ENCODE data around the gene MVB12B. TPM values are rescaled to one million over a fixed set of nuclear protein-coding genes. Genes with fewer than 3 reads are reported as not detected.
A peak's percentile ranks its signal among the peaks of the same experiment; 100 is the strongest.
"Not testable (repeated sequence)": the region's sequence is repeated elsewhere in the genome, so short reads cannot be mapped to it uniquely, and the experiment has no call there.

MVB12B gene
- total RNA-seq, 2 experiments from 2014 or later = 17.4 to 19.9 TPM

DNA sequence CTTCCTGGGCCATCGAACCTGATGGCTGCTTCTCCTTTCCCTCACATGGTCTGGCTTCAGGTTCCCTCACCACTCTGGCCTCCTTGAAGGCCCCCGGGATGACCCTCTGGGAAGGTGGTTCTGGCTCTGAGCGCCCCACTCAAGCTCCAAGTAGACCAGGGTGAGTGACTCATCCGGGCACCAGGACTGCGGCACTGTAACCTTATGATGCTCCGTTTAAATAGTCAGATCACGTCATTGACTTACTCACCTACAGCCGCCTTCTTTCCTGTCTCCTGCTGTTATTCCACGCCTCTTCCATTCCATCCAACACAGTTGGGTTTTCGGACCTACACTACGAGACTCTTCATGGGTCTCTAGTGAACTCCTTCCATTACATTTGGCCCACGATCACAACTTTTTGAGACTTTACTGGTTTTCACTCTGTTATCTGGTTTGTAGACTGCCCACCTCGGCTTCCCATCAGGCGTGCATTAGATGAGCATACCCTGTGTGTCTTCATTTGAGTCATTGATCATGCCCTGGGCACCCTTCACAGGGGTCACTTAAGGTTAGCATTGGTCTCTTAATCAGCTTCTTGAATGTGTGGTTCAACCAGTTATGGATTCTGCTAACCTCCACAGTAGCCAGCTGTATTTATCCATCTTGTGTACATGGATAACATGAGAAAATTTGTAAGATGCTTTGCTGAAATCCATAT lies 148.3 kb downstream of the MVB12B start:
- H3K27ac Mint-ChIP-seq = no peak overlapping the region
- POLR2A ChIA-PET = no interaction called here

DNA sequence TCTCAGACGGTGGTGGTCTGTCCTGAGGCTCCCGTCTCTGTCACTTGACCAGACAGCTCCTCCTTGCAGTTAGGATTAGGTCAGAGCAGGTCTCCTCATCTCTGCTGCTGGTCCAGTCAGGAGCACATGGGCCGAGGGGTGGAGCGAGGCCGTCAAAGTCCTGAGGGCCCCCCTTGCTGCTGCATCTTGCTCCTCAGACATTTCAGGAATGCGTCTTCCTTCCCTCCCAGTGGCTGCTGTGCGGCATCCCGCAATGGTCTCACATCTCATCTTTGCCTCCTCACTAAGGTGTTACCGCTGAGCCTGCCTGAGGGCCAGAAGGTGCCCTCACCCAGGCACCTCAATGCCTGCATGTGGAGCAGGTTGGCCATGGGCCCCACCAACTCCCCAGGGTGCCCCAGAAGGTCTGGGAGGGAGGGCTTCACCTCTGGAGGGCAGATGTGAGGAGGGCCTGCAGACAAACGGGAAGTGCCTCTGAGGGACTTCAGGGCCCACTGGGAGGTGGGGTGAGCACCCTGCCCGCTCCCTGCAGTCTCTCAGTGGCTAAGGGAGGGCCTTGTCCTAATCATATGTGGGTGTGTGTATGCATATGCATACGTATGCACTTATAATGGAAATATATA lies 149.4 kb downstream of the MVB12B start:
- POLR2A ChIA-PET = no interaction called here

More for the DNA sequence above, 148.3 kb downstream of the MVB12B start:
- H3K36me3 Mint-ChIP-seq (ENCODE audit: low read depth) = peaks cover 47% of the 10 kb centered on the region
- H3K9me3 Mint-ChIP-seq (ENCODE audit: insufficient read depth) = no peaks in the 10 kb centered on the region
- CTCF ChIA-PET = interaction anchor here (6.9 kb wide), 1 partner anchor 16 kb away, joined by 67 read pairs; no protein-coding TSS in a partner anchor
- no peak for DNase-seq
- ATAC-seq = no peak
- no peak overlapping the region for H3K4me3 Mint-ChIP-seq
- peaks cover 45% of the 10 kb centered on the region for H3K4me1 Mint-ChIP-seq (ENCODE audit: low read depth)
- no peaks in the 10 kb centered on the region for H3K27me3 Mint-ChIP-seq (ENCODE audit: low read depth)

DNA sequence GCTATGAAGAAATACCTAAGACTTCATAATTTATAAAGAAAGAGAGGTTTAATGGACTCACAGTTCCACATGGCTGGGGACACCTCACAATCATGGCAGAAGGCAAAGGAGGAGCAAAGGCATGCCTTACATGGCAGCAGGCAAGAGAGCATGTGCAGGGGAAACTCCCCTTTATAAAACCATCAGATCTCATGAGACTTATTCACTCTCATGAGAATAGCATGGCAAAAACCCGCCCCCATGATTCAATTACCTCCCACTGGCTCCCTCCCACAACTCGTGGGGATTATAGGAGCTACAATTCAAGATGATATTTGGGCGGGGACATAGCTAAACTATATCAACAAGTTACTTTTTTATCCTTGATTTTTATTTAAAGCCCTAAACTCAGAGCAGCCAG lies 150.8 kb downstream of the MVB12B start:
- H3K27me3 Mint-ChIP-seq (ENCODE audit: low read depth); H3K4me3 Mint-ChIP-seq; H3K9me3 Mint-ChIP-seq (ENCODE audit: insufficient read depth); DNase-seq; POLR2A ChIA-PET; CTCF ChIA-PET; ATAC-seq; H3K27ac Mint-ChIP-seq: not testable (repeated sequence)
- Mint-ChIP-seq H3K36me3 (ENCODE audit: low read depth) (peaks cover 50% of the 10 kb centered on the region), H3K4me1 (ENCODE audit: low read depth) (peaks cover 23% of the 10 kb centered on the region)

More for the DNA sequence above, 149.4 kb downstream of the MVB12B start:
- H3K36me3 Mint-ChIP-seq (ENCODE audit: low read depth) = peaks cover 54% of the 10 kb centered on the region
- DNase-seq (no peak), ATAC-seq (no peak)
- H3K9me3 Mint-ChIP-seq (ENCODE audit: insufficient read depth) = no peaks in the 10 kb centered on the region
- no peak overlapping the region for H3K4me3 Mint-ChIP-seq
- H3K27me3 Mint-ChIP-seq (ENCODE audit: low read depth) = no peaks in the 10 kb centered on the region
- no peak overlapping the region for H3K27ac Mint-ChIP-seq
- H3K4me1 Mint-ChIP-seq (ENCODE audit: low read depth) = peaks cover 35% of the 10 kb centered on the region
- CTCF ChIA-PET = no interaction called here

DNA sequence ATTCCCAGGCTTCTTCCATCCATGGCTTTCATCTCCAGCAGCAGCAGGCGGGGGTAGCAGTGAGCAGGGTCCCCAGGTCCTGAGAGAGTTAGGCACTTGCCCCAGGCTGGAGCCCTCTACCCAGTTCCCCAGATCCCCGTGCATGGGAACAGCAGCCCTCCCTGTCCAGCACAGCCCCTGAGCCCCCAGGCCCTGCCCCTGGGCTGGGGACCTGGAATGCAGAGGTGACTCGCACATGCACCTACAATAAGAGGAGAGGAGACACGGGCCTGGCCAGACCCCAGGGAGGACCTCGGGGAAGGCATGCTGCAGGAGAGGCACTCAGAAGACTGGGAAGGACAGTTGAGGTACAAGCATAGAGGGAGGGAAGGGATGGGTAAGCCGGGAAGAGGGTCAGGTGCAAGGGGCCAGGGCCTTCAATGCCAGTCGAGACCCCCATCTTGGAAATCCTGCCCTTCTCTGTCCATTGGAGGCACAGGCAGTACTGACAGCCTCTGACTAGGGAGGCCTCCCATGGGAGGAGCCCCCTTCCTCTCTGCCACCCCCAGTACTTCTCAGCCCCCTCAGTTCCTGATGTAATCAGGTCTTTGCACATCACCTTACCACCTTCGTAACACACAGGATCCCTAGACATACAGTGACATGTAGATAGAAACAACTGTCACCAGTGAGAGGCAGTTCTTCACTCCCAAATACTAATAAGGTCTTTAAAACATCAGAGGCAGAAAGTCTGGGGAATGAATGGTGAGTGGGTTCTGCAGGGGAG lies 151.8 kb downstream of the MVB12B start:
- H3K36me3 Mint-ChIP-seq (ENCODE audit: low read depth) = peaks cover 46% of the 10 kb centered on the region
- H3K4me1 Mint-ChIP-seq (ENCODE audit: low read depth) = peaks cover 16% of the 10 kb centered on the region
- ChIA-PET POLR2A (no interaction called here), CTCF (no interaction called here)
- no peak for ATAC-seq
- no peaks in the 10 kb centered on the region for H3K9me3 Mint-ChIP-seq (ENCODE audit: insufficient read depth)
- H3K27me3 Mint-ChIP-seq (ENCODE audit: low read depth) = no peaks in the 10 kb centered on the region
- DNase-seq = no peak
- H3K4me3 Mint-ChIP-seq = no peak overlapping the region
- H3K27ac Mint-ChIP-seq = no peak overlapping the region

DNA sequence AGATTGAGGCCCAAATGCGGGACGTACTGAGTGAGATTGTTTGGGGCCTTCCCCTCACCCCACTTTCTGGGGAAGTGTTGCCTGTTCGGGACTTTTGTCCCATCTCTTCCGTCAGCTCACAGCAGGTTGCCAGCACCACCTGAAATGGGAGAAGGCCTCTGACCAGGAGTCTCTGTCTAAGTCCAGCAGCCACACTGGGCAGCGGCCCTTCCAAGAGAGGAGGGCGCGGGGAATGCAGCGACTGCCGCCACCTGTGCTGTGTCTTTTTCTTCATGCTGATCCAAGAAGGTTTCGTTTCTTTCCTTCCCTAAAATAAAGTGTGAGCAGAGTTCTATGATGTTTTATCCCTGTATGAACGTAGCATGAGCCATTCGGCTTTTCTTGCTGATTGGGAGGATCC lies 152.9 kb downstream of the MVB12B start:
- no peak overlapping the region for H3K4me3 Mint-ChIP-seq
- ChIA-PET POLR2A (no interaction called here), CTCF (no interaction called here)
- DNase-seq (no peak), ATAC-seq (no peak)
- H3K4me1 Mint-ChIP-seq (ENCODE audit: low read depth) = peaks cover 14% of the 10 kb centered on the region
- no peaks in the 10 kb centered on the region for H3K9me3 Mint-ChIP-seq (ENCODE audit: insufficient read depth)
- peaks cover 44% of the 10 kb centered on the region for H3K36me3 Mint-ChIP-seq (ENCODE audit: low read depth)
- H3K27ac Mint-ChIP-seq = no peak overlapping the region
- no peaks in the 10 kb centered on the region for H3K27me3 Mint-ChIP-seq (ENCODE audit: low read depth)

DNA sequence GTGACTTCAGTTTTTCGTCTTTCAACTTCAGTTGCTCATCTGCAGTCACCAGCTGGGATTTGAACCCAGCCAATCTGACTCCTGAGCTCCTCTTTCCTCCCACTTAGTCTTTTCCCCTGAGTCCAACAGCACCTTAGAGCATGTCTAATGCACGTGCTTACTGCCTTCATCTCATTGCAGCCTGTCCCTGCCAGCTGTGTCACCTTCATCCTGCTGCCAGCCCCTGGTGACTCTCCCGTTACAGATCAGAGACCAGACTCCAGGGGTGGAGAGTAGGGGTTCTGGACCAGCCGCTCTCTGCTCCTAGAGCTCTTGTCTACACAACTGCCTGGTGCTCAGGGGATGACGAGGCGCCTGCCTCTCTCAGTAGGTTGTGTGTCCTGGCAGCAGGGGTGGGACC lies 154.2 kb downstream of the MVB12B start:
- no peak overlapping the region for H3K4me3 Mint-ChIP-seq
- H3K36me3 Mint-ChIP-seq (ENCODE audit: low read depth) = peaks cover 35% of the 10 kb centered on the region
- no peak for DNase-seq
- peaks cover 17% of the 10 kb centered on the region for H3K4me1 Mint-ChIP-seq (ENCODE audit: low read depth)
- H3K27me3 Mint-ChIP-seq (ENCODE audit: low read depth) = no peaks in the 10 kb centered on the region
- H3K9me3 Mint-ChIP-seq (ENCODE audit: insufficient read depth) = no peaks in the 10 kb centered on the region
- ChIA-PET CTCF (interaction anchor here (1.5 to 3.1 kb wide), 3 partner anchors 10 to 84 kb away, joined by 3 to 28 read pairs (median 16); no protein-coding TSS in a partner anchor), POLR2A (no interaction called here)
- no peak for ATAC-seq
- H3K27ac Mint-ChIP-seq = peak overlapping the region; percentile 29

DNA sequence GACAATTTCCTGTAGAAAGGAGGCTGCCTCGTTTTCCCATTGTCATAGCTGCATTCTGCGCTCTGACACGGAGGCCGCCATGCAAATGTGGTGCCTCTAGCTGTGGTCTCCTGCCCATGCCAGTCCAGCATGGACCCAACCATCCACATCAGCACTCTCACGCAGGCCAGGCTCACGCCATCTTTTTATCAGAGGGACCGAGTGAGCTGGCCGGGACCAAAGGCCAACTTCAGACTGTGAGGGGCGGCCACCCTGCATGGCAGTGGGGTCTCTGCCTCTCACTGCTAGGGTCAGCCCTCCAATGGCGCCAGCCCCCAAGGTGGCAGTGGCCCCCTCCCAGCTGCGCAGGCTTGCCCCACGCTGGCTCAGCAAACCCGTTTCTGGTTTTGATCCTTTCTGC lies 155.2 kb downstream of the MVB12B start:
- CTCF ChIA-PET = interaction anchor here (1.3 to 3.1 kb wide), 7 partner anchors 9 to 180 kb away, joined by 3 to 28 read pairs (median 8); no protein-coding TSS in a partner anchor
- peaks cover 24% of the 10 kb centered on the region for H3K4me1 Mint-ChIP-seq (ENCODE audit: low read depth)
- H3K27me3 Mint-ChIP-seq (ENCODE audit: low read depth) = no peaks in the 10 kb centered on the region
- no peak overlapping the region for H3K27ac Mint-ChIP-seq
- ATAC-seq (no peak), DNase-seq (no peak)
- POLR2A ChIA-PET = no interaction called here
- no peaks in the 10 kb centered on the region for H3K9me3 Mint-ChIP-seq (ENCODE audit: insufficient read depth)
- peaks cover 30% of the 10 kb centered on the region for H3K36me3 Mint-ChIP-seq (ENCODE audit: low read depth)
- no peak overlapping the region for H3K4me3 Mint-ChIP-seq

DNA sequence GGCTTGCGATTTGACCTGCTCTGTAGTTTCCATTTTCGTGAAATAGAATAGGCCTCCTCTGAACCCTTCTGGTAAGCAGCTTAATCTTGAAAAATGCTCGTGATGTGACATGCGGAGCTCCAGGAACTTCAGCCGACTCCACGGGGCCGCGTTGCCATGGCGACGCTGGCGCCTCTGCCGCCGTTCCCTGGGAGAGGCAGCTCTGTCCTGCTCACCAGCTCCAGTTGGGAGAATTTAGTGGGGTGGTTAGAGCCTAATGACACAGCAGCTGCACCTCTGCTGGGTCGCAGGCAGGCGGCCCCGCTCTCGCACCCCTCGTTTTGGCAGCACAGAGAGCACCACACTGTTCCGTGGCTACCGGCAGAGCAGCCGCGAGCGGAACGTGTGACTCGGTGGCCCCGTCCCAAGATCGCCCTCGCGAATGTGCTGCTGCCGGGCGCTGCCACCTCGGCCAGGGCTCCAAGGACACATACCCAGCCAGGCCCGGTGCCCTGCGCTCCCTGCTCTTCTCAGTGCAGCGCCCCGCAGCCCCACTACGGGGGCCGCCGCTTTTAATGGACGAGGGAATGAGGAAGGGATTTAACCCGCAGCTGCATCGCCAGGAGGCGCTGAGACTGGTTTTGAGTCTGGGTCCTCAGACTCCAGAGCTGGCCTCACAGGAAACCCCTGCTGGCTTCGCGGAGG lies 155.9 kb downstream of the MVB12B start:
- ATAC-seq = no peak
- no peak for DNase-seq
- peaks cover 25% of the 10 kb centered on the region for H3K36me3 Mint-ChIP-seq (ENCODE audit: low read depth)
- POLR2A ChIA-PET = interaction anchor here (1.6 kb wide), 1 partner anchor 12 kb away, joined by 4 read pairs; no protein-coding TSS in a partner anchor
- H3K4me3 Mint-ChIP-seq = no peak overlapping the region
- CTCF ChIA-PET = interaction anchor here (1.1 to 3.1 kb wide), 8 partner anchors 9 to 180 kb away, joined by 3 to 28 read pairs (median 6); no protein-coding TSS in a partner anchor
- H3K9me3 Mint-ChIP-seq (ENCODE audit: insufficient read depth) = no peaks in the 10 kb centered on the region
- no peak overlapping the region for H3K27ac Mint-ChIP-seq
- peaks cover 24% of the 10 kb centered on the region for H3K4me1 Mint-ChIP-seq (ENCODE audit: low read depth)
- H3K27me3 Mint-ChIP-seq (ENCODE audit: low read depth) = no peaks in the 10 kb centered on the region

DNA sequence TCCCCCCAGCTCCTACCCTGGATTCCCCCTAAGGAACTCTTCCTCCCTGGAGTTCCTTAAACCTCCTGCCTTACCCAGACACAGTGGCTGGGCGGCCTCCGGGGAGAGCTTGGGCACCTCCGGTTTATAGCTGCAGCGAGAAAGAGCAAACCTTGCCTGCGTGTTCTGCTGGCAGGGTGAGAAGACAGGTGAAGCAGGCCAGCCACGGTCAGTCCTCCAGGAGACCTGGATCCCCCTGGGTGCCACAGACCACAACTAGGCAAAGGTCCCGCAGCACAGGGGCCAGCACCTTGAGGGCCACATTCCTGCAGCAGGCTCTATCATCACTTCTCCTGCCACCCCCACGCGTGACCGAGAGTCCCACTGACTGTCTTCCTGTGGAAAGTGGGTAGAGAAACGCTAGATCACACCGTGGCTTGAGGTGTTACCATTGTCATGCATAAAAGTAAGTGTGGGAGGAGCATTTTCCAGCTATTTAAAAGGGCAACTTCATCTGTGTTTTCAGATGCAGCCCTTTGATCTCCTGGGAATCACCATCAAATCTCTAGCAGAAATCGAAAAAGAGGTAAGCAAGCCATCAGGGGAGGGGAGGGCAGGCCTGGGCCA lies 156.9 kb downstream of the MVB12B start:
- no peak overlapping the region for H3K4me3 Mint-ChIP-seq
- H3K36me3 Mint-ChIP-seq (ENCODE audit: low read depth) = peaks cover 25% of the 10 kb centered on the region
- POLR2A ChIA-PET = interaction anchor here (1.6 kb wide), 1 partner anchor 13 kb away, joined by 4 read pairs; no protein-coding TSS in a partner anchor
- CTCF ChIA-PET = interaction anchor here (0.9 to 3.1 kb wide), 7 partner anchors 8 to 181 kb away, joined by 3 to 28 read pairs (median 4); no protein-coding TSS in a partner anchor
- H3K9me3 Mint-ChIP-seq (ENCODE audit: insufficient read depth) = no peaks in the 10 kb centered on the region
- no peaks in the 10 kb centered on the region for H3K27me3 Mint-ChIP-seq (ENCODE audit: low read depth)
- DNase-seq (no peak), ATAC-seq (no peak)
- peak overlapping the region; percentile 67 for H3K27ac Mint-ChIP-seq
- H3K4me1 Mint-ChIP-seq (ENCODE audit: low read depth) = peaks cover 24% of the 10 kb centered on the region

DNA sequence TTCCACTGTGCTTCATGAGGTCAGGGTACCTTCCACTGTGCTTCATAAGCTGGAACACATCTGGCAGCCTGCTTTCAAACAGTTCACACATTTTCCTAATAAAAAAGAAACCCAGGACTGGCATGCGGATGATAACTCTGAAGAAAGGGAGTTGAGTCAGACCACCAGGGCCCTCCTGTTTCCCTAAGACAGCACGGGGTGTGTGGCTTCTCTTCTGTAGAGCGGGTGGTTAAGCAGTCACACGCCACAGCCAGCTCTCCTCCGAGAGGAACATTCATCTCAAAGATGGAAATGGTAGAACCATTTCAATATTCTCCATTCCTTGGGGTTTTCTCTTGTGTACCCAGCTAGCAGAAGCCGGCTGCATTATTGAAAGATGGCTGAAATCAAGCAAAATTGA lies 159.0 kb downstream of the MVB12B start:
- H3K27me3 Mint-ChIP-seq (ENCODE audit: low read depth) = no peaks in the 10 kb centered on the region
- H3K4me1 Mint-ChIP-seq (ENCODE audit: low read depth) = peaks cover 32% of the 10 kb centered on the region
- peaks cover 15% of the 10 kb centered on the region for H3K36me3 Mint-ChIP-seq (ENCODE audit: low read depth)
- ATAC-seq (no peak), DNase-seq (no peak)
- H3K27ac Mint-ChIP-seq = peak overlapping the region; percentile 20
- CTCF ChIA-PET = interaction anchor here (1.0 to 1.5 kb wide), 2 partner anchors 87 to 88 kb away, joined by 3 read pairs; no protein-coding TSS in a partner anchor
- POLR2A ChIA-PET = no interaction called here
- no peak overlapping the region for H3K4me3 Mint-ChIP-seq
- H3K9me3 Mint-ChIP-seq (ENCODE audit: insufficient read depth) = no peaks in the 10 kb centered on the region

DNA sequence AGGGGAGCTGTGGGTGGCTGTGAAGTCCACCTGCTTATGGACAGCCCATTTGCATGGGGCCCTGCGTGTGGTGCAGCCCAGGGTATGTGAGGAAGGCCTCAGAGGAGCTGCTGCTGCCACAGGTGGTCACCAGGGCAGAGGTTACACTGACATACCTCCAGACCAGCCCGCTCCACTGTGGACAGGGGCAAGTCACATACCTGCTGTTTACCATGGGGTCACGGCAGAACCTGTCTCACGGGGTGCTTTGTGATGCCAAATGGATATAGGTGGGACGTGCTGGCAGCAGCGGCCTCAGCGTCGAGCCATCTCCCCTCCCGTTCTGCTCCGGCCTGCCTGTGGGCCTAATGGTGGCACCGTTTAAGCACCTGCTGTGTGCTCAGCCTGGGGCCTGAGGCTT lies 159.6 kb downstream of the MVB12B start:
- H3K27me3 Mint-ChIP-seq (ENCODE audit: low read depth) = no peaks in the 10 kb centered on the region
- H3K27ac Mint-ChIP-seq = no peak overlapping the region
- peaks cover 35% of the 10 kb centered on the region for H3K4me1 Mint-ChIP-seq (ENCODE audit: low read depth)
- ChIA-PET CTCF (interaction anchor here (1.0 to 1.5 kb wide), 2 partner anchors 87 to 89 kb away, joined by 3 read pairs; no protein-coding TSS in a partner anchor), POLR2A (no interaction called here)
- ATAC-seq (no peak), DNase-seq (no peak)
- H3K4me3 Mint-ChIP-seq = no peak overlapping the region
- no peaks in the 10 kb centered on the region for H3K9me3 Mint-ChIP-seq (ENCODE audit: insufficient read depth)
- H3K36me3 Mint-ChIP-seq (ENCODE audit: low read depth) = peaks cover 13% of the 10 kb centered on the region

Data from activated CD8-positive, alpha-beta T cell treated with anti-CD3 and anti-CD28 coated beads, Interleukin-2, amount 10 ng/mL, durations not matched to agents 7 days and 5 days (primary cell).